T-helper 2 cell (primary cell): ENCODE measurements around the gene MXRA5.
"Not testable (repeated sequence)": the region's sequence is repeated elsewhere in the genome, so short reads cannot be mapped to it uniquely, and the experiment has no call there.

ENCODE experiments used
- DNase-seq, 5 experiments: peaks; one replicate each; pipeline versions ENCODE4 v3.0.0 to v3.0.0-alpha.2; 2012 to 2022
- total RNA-seq, 2 donors: gene quantifications; one replicate each; lab custom pipeline; 2026; lab: John Stamatoyannopoulos, UW

Gene MXRA5, protein sequence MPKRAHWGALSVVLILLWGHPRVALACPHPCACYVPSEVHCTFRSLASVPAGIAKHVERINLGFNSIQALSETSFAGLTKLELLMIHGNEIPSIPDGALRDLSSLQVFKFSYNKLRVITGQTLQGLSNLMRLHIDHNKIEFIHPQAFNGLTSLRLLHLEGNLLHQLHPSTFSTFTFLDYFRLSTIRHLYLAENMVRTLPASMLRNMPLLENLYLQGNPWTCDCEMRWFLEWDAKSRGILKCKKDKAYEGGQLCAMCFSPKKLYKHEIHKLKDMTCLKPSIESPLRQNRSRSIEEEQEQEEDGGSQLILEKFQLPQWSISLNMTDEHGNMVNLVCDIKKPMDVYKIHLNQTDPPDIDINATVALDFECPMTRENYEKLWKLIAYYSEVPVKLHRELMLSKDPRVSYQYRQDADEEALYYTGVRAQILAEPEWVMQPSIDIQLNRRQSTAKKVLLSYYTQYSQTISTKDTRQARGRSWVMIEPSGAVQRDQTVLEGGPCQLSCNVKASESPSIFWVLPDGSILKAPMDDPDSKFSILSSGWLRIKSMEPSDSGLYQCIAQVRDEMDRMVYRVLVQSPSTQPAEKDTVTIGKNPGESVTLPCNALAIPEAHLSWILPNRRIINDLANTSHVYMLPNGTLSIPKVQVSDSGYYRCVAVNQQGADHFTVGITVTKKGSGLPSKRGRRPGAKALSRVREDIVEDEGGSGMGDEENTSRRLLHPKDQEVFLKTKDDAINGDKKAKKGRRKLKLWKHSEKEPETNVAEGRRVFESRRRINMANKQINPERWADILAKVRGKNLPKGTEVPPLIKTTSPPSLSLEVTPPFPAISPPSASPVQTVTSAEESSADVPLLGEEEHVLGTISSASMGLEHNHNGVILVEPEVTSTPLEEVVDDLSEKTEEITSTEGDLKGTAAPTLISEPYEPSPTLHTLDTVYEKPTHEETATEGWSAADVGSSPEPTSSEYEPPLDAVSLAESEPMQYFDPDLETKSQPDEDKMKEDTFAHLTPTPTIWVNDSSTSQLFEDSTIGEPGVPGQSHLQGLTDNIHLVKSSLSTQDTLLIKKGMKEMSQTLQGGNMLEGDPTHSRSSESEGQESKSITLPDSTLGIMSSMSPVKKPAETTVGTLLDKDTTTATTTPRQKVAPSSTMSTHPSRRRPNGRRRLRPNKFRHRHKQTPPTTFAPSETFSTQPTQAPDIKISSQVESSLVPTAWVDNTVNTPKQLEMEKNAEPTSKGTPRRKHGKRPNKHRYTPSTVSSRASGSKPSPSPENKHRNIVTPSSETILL (N-terminal part only)
- total RNA-seq = 0 to 0.13 reads per million in 2 donors

DNA sequence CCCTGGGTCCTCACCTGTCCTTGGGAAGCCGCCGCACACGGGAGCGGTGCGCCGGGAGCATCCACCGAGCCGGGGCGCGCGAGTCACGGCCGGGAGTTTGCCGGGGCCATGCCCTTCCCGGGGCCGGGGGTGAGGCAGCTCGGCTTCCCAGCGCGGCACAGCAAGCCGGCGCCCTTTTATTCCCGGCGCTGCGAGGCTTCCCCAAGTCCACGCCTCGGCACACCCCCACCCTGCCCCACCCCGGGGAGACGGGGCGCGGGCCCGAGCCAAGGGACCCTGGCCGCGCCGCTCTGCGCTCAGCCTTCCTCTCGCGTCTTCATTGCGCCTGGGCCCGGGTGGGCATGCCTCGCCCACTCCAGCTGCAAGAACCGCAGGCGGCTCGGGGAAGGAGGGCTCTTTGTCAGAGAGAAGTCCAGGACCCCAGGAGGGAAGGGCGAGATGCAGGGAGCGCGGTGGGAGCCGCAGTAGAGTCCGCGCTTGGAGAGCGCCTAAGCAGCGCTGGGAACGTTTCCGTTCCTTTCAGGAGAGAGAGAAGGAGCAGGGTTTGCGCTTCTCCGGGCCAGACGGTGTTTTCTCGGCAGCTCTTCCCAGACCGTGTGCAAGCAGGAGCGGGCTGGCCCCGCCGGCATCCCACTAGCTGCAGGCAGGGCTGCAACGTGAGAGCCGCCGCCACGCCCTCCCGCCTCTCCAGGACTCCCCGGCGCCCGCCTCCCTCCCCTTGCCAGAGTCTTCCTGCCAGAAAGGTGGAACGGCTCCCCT is at the start of gene MXRA5:
TSS of gene MXRA5 (minus strand) at position 152 of the 759 bp plus-strand sequence. CDS start 2,819 bp downstream, outside the sequence.
- no peak for DNase-seq

DNA sequence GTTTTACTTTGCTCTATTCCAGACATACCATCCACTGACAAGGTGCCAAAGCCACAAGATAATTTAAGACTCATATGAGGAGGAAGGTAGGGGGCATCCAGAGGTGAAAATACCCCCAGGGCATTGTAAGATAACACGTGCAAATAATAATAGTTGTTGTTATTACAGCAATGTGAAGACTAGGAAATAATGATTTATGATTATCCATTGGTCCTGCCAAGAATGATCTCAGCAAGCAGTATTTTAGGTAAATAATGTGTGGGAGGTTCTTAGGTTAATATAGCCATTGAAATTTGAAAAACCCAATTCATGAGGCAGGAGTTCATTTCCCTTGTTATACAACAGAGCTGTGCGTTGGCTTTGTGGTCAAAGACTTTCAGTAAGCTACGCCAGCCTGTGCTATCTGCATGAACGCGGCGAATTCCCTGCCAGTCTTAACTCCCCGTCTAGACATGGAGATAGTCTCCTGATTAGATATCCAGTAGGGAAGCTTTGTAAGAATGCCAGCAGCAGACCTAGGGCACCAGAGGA is 47.2 kb upstream of the MXRA5 start:
- DNase-seq = no peak

GRCh38 chrX:3393178-3393577 is 46.7 kb upstream of the MXRA5 start:
- no peak for DNase-seq

GRCh38 chrX:3388457-3388856 is 42.0 kb upstream of the MXRA5 start:
- no peak for DNase-seq

DNA sequence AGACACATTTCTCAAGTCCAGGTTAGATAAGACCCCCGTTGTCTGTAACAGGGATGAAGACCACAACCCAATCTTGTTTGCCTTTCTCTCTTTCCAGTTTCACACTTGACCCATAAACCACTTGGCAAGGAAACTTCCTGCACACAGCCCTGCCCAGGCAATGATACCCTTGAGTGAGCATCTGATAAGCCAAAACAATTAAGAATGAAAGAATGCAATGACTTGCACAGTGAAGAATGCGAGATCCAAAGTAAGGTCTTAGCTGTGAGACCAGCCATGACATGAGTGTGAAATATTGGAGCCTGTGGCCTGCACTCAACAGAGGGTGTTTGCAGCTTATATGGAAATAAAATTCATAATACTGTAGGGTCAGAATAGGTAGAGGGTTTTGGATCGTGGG is 37.9 kb upstream of the MXRA5 start:
- DNase-seq = no peak

- DNase-seq = no peak
Observed at GRCh38 chrX:3380603-3381002, 34.2 kb upstream of the MXRA5 start.

DNA sequence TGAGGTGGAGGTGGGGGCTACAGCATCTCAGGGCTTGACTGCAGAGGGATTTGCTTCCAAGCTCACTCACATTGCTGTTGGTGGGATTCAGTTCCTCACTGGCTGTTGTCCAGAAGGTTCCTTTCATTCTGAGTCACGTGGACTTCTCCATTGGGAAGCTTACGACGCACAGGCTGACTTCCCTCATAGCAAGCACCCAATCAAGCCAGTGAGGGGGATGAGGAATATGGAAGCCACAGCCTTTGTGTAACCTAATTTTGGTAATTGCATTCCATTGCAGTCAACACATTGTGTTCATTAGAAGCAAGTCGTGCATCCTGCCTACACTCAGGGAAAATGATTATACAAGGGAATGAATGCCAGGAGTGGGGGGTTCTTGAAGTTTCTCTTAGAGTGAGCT is 32.7 kb upstream of the MXRA5 start:
- DNase-seq = no peak

DNA sequence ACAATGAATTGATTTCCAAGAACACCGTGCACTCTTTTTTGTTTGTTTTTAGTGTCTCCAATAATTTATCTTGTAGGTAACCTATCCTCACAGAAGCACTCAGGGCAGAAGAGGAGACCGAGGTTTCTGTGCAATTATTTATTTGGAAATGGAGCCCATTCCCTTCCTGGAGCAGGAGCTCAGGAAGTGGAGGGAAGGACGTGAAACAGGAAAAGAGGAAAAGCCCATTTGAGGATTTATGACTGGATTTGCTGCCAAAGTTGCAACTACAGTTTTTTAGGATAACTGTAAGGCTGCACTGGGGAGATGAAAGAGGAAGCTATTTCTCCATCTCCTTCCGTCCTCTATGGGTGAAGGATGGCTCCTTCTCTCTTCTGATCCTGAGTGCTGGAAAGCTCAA is 31.7 kb upstream of the MXRA5 start:
- DNase-seq = no peak

DNA sequence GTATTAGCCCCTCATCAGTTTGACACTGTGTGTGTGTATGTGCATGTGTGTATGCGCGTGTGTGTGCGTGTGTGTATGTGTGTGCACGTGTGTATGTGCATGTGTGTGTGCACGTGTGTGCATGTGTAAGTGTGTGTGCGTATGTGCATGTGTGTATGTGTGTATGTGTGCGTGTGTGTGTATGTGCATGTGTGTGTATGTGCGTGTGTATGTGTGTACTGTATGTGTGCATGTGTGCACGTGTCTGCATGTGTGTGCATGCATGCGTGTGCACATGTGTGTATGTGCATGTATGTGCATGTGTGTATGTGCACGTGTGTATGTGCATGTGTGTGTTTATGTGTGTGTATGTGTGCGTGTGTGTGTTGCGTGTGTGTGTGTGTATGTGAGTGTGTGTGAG is 31.1 kb upstream of the MXRA5 start:
- no peak for DNase-seq

DNA sequence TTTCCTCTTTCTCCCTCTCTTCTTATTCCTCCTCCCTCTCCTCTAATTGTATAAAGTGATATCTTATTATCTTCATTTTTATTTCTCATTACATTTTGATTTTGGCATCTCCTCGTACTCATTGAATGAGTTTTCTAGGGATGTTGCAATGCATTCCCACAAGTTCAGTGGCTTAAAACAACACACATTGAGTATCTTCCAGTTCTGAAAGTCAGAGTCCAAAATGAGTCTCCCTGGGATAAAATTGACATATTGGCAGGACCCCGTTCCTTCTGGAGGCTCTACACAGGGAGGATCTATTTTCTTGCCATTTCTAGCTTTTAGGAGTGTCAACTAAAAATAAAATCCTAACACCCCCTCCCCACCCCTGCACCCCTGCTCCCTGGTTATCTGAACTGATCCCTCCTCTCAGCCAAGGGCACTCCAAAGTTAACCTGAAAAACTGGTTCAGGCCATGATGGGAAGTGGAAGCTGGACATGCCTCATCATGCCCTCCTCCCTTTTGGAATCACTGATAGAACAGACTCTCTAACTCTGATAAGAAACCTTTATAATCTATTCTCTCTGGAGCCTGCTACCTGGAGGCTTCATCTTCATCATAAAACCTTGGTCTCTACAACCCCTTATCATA is 29.5 kb upstream of the MXRA5 start:
- not testable (repeated sequence) for DNase-seq

GRCh38 chrX:3374108-3374800 is 27.8 kb upstream of the MXRA5 start:
- DNase-seq = no peak

GRCh38 chrX:3371163-3371562 is 24.7 kb upstream of the MXRA5 start:
- no peak for DNase-seq

GRCh38 chrX:3370656-3371055 is 24.2 kb upstream of the MXRA5 start:
- no peak for DNase-seq

- no peak for DNase-seq
Observed at GRCh38 chrX:3362956-3363355, 16.5 kb upstream of the MXRA5 start.

- DNase-seq = no peak
Observed at GRCh38 chrX:3360881-3361280, 14.4 kb upstream of the MXRA5 start.

- not testable (repeated sequence) for DNase-seq
Observed at GRCh38 chrX:3352741-3353140, 6.3 kb upstream of the MXRA5 start.

DNA sequence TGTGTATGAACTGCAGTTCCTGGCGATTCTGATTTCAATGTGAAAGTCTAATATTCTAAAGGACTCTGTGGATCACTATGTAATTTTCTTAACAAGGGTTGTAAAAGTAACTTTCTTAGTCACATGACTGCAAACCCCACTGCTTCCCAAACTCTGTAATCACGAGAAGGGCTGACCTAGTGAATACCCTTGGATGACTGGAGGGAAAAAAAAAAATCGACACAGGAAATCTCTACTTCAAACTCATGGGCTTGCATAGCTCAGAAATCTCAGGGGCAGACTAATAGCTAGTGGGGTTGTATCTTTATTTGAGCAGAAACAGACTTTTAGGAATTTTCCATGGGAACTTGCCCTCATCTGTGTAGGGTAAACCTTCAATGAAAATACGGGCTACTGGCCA is 4.8 kb upstream of the MXRA5 start:
- no peak for DNase-seq

- DNase-seq = no peak
Observed at GRCh38 chrX:3348191-3348590, 1.7 kb upstream of the MXRA5 start.

GRCh38 chrX:3345281-3346191 is 916 bp downstream of the MXRA5 start:
- DNase-seq = no peak

GRCh38 chrX:3343569-3343968 is 2.9 kb downstream of the MXRA5 start:
- DNase-seq = not testable (repeated sequence)
